H1 (cell line): ENCODE measurements around the gene RAET1L. TPM values are rescaled to one million over a fixed set of nuclear protein-coding genes. Genes with fewer than 3 reads are reported as not detected.

ENCODE experiments used
- CHD2 ChIP-seq: IDR thresholded peaks from 2 replicates; pipeline ENCODE4 v1.6.1; 2012; ENCODE audit warnings: low read length, improper control_type of control experiment
- NANOG ChIP-seq: IDR thresholded peaks from 2 replicates; pipeline ENCODE4 v1.6.1; 2011; ENCODE audit warnings: low read length, low read depth, mild to moderate bottlenecking, inconsistent platforms; ENCODE audit not compliant: insufficient read depth, poor library complexity, severe bottlenecking
- RXRA ChIP-seq: IDR thresholded peaks from 2 replicates; pipeline ENCODE4 v1.6.1; 2011; ENCODE audit warnings: low read depth, mild to moderate bottlenecking, low read length, moderate library complexity; ENCODE audit not compliant: insufficient read depth
- SP1 ChIP-seq: IDR thresholded peaks from 2 replicates; pipeline ENCODE4 v1.6.1; 2011; ENCODE audit warnings: low read depth, low read length
- TAF7 ChIP-seq: optimal IDR thresholded peaks from 2 replicates; pipeline ENCODE3; 2011; ENCODE audit warnings: low read depth, mild to moderate bottlenecking, inconsistent platforms, low read length, moderate library complexity, borderline replicate concordance
- polyA plus RNA-seq, 7 experiments: library from polyadenylated mRNA; depleted of rRNA in 3 of 7; stranded (reverse) in 5 of 7; unstranded in 2 of 7; fragments of >200 nt in 5 of 7; fragments of 200-250 nt in 2 of 7; gene quantifications; 1 replicate in 5 of 7; 2 replicates in 1 of 7; 4 replicates in 1 of 7; pipeline versions ENCODE4 v1.2.1 to v1.2.3, GENCODE V29; 2011 to 2013; ENCODE audit warnings: missing spikeins in 2 of 7, mixed read lengths in 2 of 7
- total RNA-seq: library from RNA; stranded (reverse); fragmentation: NEBNext Ultra II Directional; extraction: Animal tissue kit (Norgen Biotek cat#: 25700); gene quantifications from 2 replicates; pipeline ENCODE4 v1.2.1, GENCODE V29; 2021
- TF ChIP-seq, protein P1 (sequence below): IDR thresholded peaks from 2 replicates; pipeline ENCODE4 v1.6.1; 2011; ENCODE audit warnings: low read length, improper control_type of control experiment

Gene RAET1L
- total and polyA plus RNA-seq, 2 of the 8 experiments (the other 6 are each of a cell fraction or from before 2014, with no cell fraction given): not detected

DNA sequence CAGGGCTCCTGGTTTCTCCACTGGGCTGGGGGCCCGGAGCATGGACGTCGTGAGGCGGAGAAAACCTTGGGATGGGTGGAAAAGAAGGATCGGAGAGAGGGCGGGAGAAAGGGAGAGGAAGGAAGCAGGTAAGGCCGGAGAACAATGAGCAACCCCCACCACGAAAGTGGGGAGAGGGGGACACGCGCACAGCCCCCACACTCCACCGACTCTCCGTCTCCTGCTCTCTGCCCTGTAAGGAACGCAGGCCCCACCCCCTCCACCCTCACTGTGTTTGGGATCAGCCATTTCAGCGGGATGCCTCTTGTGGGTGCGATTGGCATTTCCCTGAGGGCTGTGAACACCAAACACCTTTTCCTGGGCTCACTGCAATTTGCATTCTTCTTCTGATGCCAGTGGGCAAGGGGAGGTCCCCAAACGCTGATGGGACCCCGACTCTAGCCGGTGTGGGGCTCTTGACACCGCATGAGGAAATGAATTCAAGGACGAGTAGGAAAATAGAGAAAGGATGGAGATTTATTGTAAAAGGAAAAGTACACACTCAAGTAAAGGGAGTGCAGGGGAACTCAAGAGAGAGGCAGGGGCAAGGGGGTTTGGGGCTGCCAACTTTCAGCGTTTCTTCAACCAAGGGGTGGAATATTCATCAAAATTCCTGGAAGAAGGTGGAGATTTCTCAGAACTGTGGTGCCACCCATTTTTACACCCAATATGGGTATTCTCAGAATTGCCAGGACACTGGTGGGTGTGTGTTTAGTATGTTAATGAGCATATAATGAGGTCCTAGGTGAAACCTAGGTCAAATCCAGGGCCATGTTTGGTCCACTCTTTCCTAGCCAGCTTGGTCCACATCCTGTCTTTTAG is 13.1 kb upstream of the RAET1L start (continued):
- TF ChIP-seq, protein P1, sequence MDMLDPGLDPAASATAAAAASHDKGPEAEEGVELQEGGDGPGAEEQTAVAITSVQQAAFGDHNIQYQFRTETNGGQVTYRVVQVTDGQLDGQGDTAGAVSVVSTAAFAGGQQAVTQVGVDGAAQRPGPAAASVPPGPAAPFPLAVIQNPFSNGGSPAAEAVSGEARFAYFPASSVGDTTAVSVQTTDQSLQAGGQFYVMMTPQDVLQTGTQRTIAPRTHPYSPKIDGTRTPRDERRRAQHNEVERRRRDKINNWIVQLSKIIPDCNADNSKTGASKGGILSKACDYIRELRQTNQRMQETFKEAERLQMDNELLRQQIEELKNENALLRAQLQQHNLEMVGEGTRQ: no peak
- TF ChIP-seq TAF7 (no peak), RXRA (no peak), CHD2 (no peak), NANOG (no peak), SP1 (no peak)
